HG03571 (cell line): Measurements from ENCODE around the gene HRAS.

Experiments
- ATAC-seq: cut with Tn5 transposase; IDR thresholded peaks from one replicate; pipeline ENCODE4 v1.9.1; 2021; ENCODE audit not compliant: unreplicated experiment

The HRAS gene

GRCh38 chr11:554428-555226, 19.3 kb upstream of the HRAS start:
- ATAC-seq = no peak

- ATAC-seq = no peak
These were observed 18.6 kb upstream of the HRAS start for GRCh38 chr11:553988-554340.

- no peak for ATAC-seq
These were observed 18.0 kb upstream of the HRAS start for GRCh38 chr11:553083-553987.

GRCh38 chr11:551596-551995, 16.2 kb upstream of the HRAS start:
- ATAC-seq = no peak

- no peak for ATAC-seq
These were observed 15.8 kb upstream of the HRAS start for GRCh38 chr11:551131-551530.

GRCh38 chr11:550746-551085, 15.3 kb upstream of the HRAS start:
- ATAC-seq = no peak

- ATAC-seq = no peak
These were observed 14.8 kb upstream of the HRAS start for GRCh38 chr11:550021-550745.

- ATAC-seq = no peak
These were observed 13.6 kb upstream of the HRAS start for GRCh38 chr11:548700-549603.

- no peak for ATAC-seq
These were observed 9.8 kb upstream of the HRAS start for GRCh38 chr11:545171-545570.

GRCh38 chr11:544817-545166, 9.4 kb upstream of the HRAS start:
- ATAC-seq = no peak

- no peak for ATAC-seq
These were observed 6.1 kb upstream of the HRAS start for GRCh38 chr11:541433-541885.

GRCh38 chr11:540583-541432, 5.4 kb upstream of the HRAS start:
- no peak for ATAC-seq

GRCh38 chr11:539971-540481, 4.7 kb upstream of the HRAS start:
- no peak for ATAC-seq

GRCh38 chr11:538431-539051, 3.2 kb upstream of the HRAS start:
- no peak for ATAC-seq

GRCh38 chr11:537622-538430, 2.5 kb upstream of the HRAS start:
- no peak for ATAC-seq

- peak; percentile 44 for ATAC-seq
These were observed 1.7 kb upstream of the HRAS start, which contains the start of gene LRRC56 for GRCh38 chr11:536841-537621. Gene LRRC56, plus strand, starts transcription at chr11:537527. Its CDS starts 3,158 bp downstream, at chr11:540685.

- ATAC-seq = no peak
These were observed 212 bp downstream of the HRAS start for GRCh38 chr11:535210-535518.
